Measurements from ENCODE around the gene GUCD1. TPM values are rescaled to one million over a fixed set of nuclear protein-coding genes. Genes with fewer than 3 reads are reported as not detected.
A peak's percentile ranks its signal among the peaks of the same experiment; 100 is the strongest.

Gene GUCD1
- total RNA-seq, 2 donors from 2014 or later: 44.4 to 58.7 TPM

- TF ChIP-seq CTCF (IDR thresholded peaks at IDR 0.05): no peak
- TF ChIP-seq POLR2A (IDR thresholded peaks at IDR 0.05): no peak
- WGBS, 2 donors: 93 to 100% methylated on average over 2 to 24 of the region's 24 CpGs
- no peaks in the 10 kb centered on the region for H3K36me3 ChIP-seq (replicated peaks in 1 of 2; ENCODE audit: insufficient read depth in 1 of 2, low read depth in 2 of 2)
- no peaks in the 10 kb centered on the region for H3K27me3 ChIP-seq
- no peaks in the 10 kb centered on the region for H3K9me3 ChIP-seq
- peaks cover 55% of the 10 kb centered on the region for H3K4me1 ChIP-seq
- DNase-seq (no peak), ATAC-seq (no peak)
- H3K27ac ChIP-seq: no peak overlapping the region
- intact Hi-C loops (cut with DNase I): no loop called here
- H3K4me3 ChIP-seq: no peak overlapping the region
These were observed 31.1 kb upstream of the GUCD1 start for GRCh38 chr22:24585927-24586546.

GRCh38 chr22:24585461-24585860, 30.5 kb upstream of the GUCD1 start:
- Histone ChIP-seq H3K4me3 (no peak overlapping the region), H3K4me1 (peaks cover 55% of the 10 kb centered on the region), H3K27me3 (no peaks in the 10 kb centered on the region), H3K36me3 (replicated peaks in 1 of 2; ENCODE audit: insufficient read depth in 1 of 2, low read depth in 2 of 2) (no peaks in the 10 kb centered on the region), H3K27ac (peak overlapping the region in 3 of 4 donors; percentile 65 to 78 (median 76)), H3K9me3 (no peaks in the 10 kb centered on the region)
- intact Hi-C loops (cut with DNase I): no loop called here
- DNase-seq (no peak), ATAC-seq (no peak)
- 94% methylated on average over 2 to 3 of the region's 3 CpGs for WGBS, 2 donors
- TF ChIP-seq CTCF (IDR thresholded peaks at IDR 0.05) (no peak), POLR2A (IDR thresholded peaks at IDR 0.05) (no peak)

GRCh38 chr22:24584871-24585411, 30.0 kb upstream of the GUCD1 start:
- 66 to 81% methylated on average over 7 to 10 of the region's 10 CpGs for WGBS, 2 donors
- no peaks in the 10 kb centered on the region for H3K36me3 ChIP-seq (replicated peaks in 1 of 2; ENCODE audit: insufficient read depth in 1 of 2, low read depth in 2 of 2)

DNA sequence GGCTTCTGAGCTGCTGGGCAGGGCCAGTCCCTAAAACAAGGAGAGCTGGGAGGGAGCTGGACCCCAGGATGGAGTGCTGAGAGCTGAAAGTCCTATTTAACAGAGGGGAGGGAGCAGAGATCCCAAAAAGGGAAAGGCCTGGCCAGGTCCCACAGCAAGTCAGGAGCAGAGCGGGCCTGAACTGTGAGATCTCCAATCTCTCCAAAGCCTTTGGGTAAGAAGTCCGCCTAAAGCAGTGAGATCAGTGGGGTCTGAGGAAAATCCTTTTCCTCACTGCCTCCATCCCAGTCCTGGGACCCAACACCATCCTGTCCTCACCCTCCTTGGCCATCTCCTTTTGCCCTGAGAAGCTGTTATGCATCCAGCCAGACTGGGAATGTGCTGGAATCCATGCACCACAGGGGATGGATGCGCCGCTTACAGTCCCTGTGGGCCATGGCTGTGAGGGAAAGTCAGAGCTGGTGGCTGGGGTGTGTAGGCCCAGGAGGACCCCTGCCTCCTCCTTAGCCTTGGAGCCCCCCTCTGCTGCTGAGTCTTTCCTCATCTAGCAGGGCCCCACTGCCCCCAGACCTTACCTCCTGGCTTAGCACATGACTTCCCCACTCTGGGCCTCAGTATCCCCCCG, 29.3 kb upstream of the GUCD1 start:
- ATAC-seq (no peak), DNase-seq (no peak)
- no peak for TF ChIP-seq CTCF (IDR thresholded peaks at IDR 0.05)
- no peak for TF ChIP-seq POLR2A (IDR thresholded peaks at IDR 0.05)
- Histone ChIP-seq H3K9me3 (no peaks in the 10 kb centered on the region), H3K4me3 (no peak overlapping the region), H3K4me1 (peaks cover 50% of the 10 kb centered on the region), H3K36me3 (replicated peaks in 1 of 2; ENCODE audit: insufficient read depth in 1 of 2, low read depth in 2 of 2) (no peaks in the 10 kb centered on the region), H3K27ac (peak overlapping the region; percentile 26 to 78 (median 70)), H3K27me3 (no peaks in the 10 kb centered on the region)
- WGBS, 2 donors: 86 to 89% methylated on average over 3 to 5 of the region's 5 CpGs
- intact Hi-C loops (cut with DNase I): no loop called here

More at GRCh38 chr22:24584871-24585411, 30.0 kb upstream of the GUCD1 start:
- H3K27me3 ChIP-seq: no peaks in the 10 kb centered on the region
- no peak overlapping the region for H3K4me3 ChIP-seq
- H3K9me3 ChIP-seq: no peaks in the 10 kb centered on the region
- ATAC-seq (no peak), DNase-seq (no peak)
- peaks cover 55% of the 10 kb centered on the region for H3K4me1 ChIP-seq
- intact Hi-C loops (cut with DNase I): no loop called here
- TF ChIP-seq POLR2A (IDR thresholded peaks at IDR 0.05) (no peak), CTCF (IDR thresholded peaks at IDR 0.05) (no peak)
- peak overlapping the region in 3 of 4 donors; percentile 65 to 78 (median 76) for H3K27ac ChIP-seq
